Skeletal muscle tissue (tissue), 4 donors: ENCODE results near the gene PPM1D. TPM values are rescaled to one million over a fixed set of nuclear protein-coding genes. Genes with fewer than 3 reads are reported as not detected.

Experiments used
- H3K27ac ChIP-seq: one replicate; pipeline ENCODE4 v1.7.0; 2013; ENCODE audit warnings: mild to moderate bottlenecking, low read depth, low read length, inconsistent platforms
- H3K27me3 ChIP-seq, 3 donors: one replicate each; pipeline ENCODE4 v1.7.0; 2013; ENCODE audit warnings: low read length in 3 of 3; ENCODE audit not compliant: control insufficient read depth in 3 of 3, insufficient read depth in 3 of 3
- H3K36me3 ChIP-seq, 3 donors: one replicate each; pipeline ENCODE4 v1.7.0; 2013; ENCODE audit warnings: low read length in 3 of 3; ENCODE audit not compliant: control insufficient read depth in 3 of 3, insufficient read depth in 3 of 3
- H3K4me1 ChIP-seq, 3 donors: one replicate each; pipeline ENCODE4 v1.7.0; 2013; ENCODE audit warnings: low read length in 3 of 3, mild to moderate bottlenecking in 3 of 3; ENCODE audit not compliant: control insufficient read depth in 3 of 3, insufficient read depth in 3 of 3
- H3K4me3 ChIP-seq, 3 donors: one replicate each; pipeline ENCODE4 v1.7.0; 2013; ENCODE audit warnings: low read length in 3 of 3
- H3K9ac ChIP-seq, 3 donors: one replicate each; pipeline ENCODE4 v1.7.0; 2013; ENCODE audit warnings: low read length in 3 of 3, mild to moderate bottlenecking in 3 of 3, moderate library complexity in 2 of 3, low read depth in 1 of 3
- H3K9me3 ChIP-seq, 3 donors: one replicate each; pipeline ENCODE4 v1.7.0; 2013; ENCODE audit warnings: low read length in 3 of 3; ENCODE audit not compliant: control insufficient read depth in 3 of 3
- total RNA-seq: library from RNA; depleted of rRNA; stranded (reverse); fragments of >200 nt; gene quantifications from one replicate; pipeline ENCODE4 v1.2.3, GENCODE V29; 2014
- donor health status: Osteomylitis.

PPM1D gene
- total RNA-seq, 1 donor from 2014 or later, result 7.3 TPM

DNA sequence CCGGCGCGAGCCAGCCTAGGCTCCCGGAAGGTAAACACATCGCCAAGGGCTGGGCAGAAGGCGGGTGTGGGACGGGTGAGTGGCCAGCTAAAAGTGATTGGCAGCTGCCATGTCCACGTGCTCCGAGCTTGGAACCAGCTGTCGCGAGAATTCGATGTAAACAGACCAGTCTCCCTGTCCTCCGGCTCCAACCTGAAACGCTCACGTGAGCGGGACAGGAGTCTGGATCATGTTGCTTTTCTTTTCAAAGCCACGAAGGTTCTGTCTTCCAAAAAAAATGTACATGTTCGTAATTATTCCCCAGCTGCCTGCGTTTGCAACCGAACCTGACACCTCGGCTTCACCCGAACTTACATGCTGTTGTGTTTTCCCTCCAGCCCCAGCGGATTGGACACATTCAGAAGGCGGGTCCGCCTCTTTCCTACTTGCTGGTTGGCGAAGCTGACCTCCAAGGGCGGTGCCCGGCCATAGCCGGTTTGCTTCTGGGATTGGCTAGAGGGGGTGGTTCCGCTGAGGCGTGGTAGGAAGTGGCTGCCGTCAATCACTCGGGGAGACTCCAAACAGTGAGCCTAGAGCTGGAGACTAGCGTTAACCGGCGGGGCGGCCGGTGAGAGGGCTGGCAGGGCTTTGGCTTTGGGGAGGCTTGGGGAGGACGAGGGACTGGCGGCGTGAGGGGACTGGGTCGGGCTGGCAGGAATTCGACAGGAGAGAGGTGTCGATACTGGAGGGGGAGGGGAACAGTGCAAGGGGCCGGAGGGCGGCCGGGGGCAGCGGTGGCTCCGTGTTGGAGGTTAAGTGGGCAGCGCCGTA is 77.5 kb downstream of the PPM1D start, which contains the start of gene BCAS3:
TSS of gene BCAS3 (plus strand) at position 544 of the 810 bp plus-strand sequence.
- Histone ChIP-seq H3K36me3 (peaks cover 0 to 5% (median under 1%) of the 10 kb centered on the region in 3 donors), H3K9ac (peak within 1 kb of the TSS; percentile 87 to 96 (median 94)), H3K4me3 (peak within 1 kb of the TSS; percentile 94 to 99 (median 95))

DNA sequence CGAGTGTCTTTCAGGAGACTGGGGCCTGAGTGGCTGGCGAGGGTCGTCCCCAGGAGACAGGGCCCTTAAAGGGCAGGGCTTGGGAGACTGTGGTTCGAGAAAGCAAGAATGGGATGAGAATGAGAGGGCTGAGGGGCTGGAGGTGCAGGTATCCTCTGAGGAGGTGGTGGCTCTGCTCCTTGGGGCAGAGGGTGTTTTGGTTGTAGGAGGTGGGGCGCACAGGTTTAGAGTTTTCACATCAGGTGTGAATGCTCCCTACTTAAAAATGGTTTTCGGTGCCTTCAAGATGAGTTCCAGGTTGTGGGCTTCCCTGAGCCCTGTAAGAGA is 78.1 kb downstream of the PPM1D start:
- H3K36me3 ChIP-seq, result peaks cover 2 to 6% (median 5%) of the 10 kb centered on the region in 3 donors
- H3K4me3 ChIP-seq, result peak overlapping the region; percentile 94 to 99 (median 95)
- H3K9me3 ChIP-seq, result peaks cover 0 to 5% (median 2%) of the 10 kb centered on the region in 3 donors
- peak overlapping the region; percentile 87 to 96 (median 94) for H3K9ac ChIP-seq
- H3K27me3 ChIP-seq, result no peaks in the 10 kb centered on the region
- H3K4me1 ChIP-seq, result peaks cover 9 to 13% (median 10%) of the 10 kb centered on the region in 3 donors
- peak overlapping the region; percentile 82 for H3K27ac ChIP-seq

More for the DNA sequence above, 77.5 kb downstream of the PPM1D start, which contains the start of gene BCAS3:
- Histone ChIP-seq H3K27ac (peak within 1 kb of the TSS; percentile 82), H3K27me3 (no peaks in the 10 kb centered on the region), H3K9me3 (peaks cover 0 to 5% (median 2%) of the 10 kb centered on the region in 3 donors), H3K4me1 (peaks cover 9 to 13% (median 10%) of the 10 kb centered on the region in 3 donors)

DNA sequence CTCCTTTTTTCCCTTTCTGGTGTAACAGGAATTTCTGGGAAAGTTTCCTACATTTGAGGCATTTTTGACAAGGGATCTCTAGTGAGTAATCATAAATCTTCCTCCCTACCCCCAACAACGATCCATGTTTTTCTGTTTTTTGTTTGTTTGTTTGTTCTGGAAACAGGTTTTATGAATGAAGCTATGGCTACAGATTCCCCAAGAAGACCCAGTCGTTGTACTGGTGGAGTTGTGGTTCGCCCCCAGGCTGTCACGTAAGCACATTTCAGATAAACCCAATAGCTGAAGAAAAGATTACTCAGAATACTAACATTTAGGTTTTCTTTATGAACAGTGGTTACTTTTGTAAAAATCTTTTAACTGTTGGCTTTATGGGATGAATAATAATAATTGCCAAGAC is 79.3 kb downstream of the PPM1D start:
- Histone ChIP-seq H3K27ac (no peak overlapping the region), H3K36me3 (peaks cover 2 to 13% (median 9%) of the 10 kb centered on the region in 3 donors), H3K4me1 (peaks cover 9 to 13% (median 10%) of the 10 kb centered on the region in 3 donors), H3K4me3 (no peak overlapping the region), H3K9me3 (peaks cover 0 to 5% (median 2%) of the 10 kb centered on the region in 3 donors), H3K27me3 (no peaks in the 10 kb centered on the region), H3K9ac (no peak overlapping the region)

DNA sequence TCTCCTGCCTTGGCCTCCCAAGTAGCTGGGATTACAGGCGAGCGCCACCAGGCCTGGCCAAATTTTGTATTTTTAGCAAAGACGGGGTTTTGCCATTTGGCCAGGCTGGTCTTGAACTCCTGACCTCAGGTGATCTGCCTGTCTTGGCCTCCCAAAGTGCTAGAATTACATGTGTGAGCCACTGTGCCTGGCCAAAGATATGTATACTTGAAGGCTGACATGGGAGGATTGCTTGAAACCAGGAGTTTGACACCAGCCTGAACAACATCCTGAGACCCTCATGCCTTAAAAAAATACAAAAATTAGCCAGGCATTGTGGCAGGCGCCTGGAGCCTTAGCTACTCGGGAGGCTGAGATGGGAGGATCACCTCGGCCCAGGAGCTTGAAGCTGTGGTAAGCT is 80.8 kb downstream of the PPM1D start:
- H3K9me3 ChIP-seq, result no peaks in the 10 kb centered on the region
- no peaks in the 10 kb centered on the region for H3K27me3 ChIP-seq
- peaks cover 9 to 13% (median 10%) of the 10 kb centered on the region in 3 donors for H3K4me1 ChIP-seq
- H3K4me3 ChIP-seq, result no peak overlapping the region
- H3K27ac ChIP-seq, result no peak overlapping the region
- no peak overlapping the region for H3K9ac ChIP-seq
- peaks cover 6 to 22% (median 18%) of the 10 kb centered on the region in 3 donors for H3K36me3 ChIP-seq

DNA sequence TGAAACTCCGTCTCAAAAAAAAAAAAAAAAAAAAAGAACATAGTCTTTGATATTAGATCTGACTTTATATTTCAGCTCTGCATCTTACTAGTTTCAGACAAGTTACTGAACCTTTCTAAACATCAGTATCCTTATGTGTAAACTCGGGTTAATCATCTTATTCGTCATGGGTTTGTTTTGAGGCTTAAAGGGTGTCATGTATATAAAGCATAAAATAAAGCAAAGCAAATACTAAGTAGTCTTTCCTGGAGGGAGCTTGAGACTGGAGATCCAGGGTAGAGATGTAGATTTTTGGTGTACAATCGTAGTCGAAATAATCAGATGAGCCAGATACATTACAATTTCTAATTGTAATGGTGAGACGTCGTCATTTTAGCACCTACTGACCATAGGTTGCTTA is 85.4 kb downstream of the PPM1D start:
- Histone ChIP-seq H3K36me3 (peaks cover 12 to 38% (median 34%) of the 10 kb centered on the region in 3 donors), H3K4me1 (no peaks in the 10 kb centered on the region), H3K9ac (no peak overlapping the region), H3K27me3 (no peaks in the 10 kb centered on the region), H3K4me3 (no peak overlapping the region), H3K9me3 (no peaks in the 10 kb centered on the region), H3K27ac (no peak overlapping the region)

DNA sequence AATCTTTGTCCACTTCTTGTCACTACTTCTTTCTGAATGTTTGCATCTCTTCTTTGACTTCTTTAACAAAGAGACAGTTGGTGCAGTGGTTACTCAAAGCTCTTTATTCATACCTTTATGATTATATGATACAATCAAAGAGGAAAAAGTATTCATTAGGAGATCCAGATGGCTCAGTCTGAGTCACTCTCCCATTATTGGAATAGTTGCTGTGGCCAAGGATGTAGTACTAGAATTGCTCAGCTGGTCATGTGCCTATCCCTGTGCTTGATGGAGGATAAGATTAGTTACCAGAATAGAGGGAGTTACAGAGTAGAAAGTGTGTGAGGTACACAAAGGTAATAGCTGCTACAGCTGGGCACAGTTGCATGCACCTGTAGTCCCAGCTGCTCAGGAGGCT is 96.0 kb downstream of the PPM1D start:
- H3K27me3 ChIP-seq, result no peaks in the 10 kb centered on the region
- no peak overlapping the region for H3K27ac ChIP-seq
- peaks cover 0 to 19% (median 4%) of the 10 kb centered on the region in 3 donors for H3K36me3 ChIP-seq
- no peaks in the 10 kb centered on the region for H3K4me1 ChIP-seq
- H3K4me3 ChIP-seq, result no peak overlapping the region
- H3K9ac ChIP-seq, result no peak overlapping the region
- no peaks in the 10 kb centered on the region for H3K9me3 ChIP-seq

DNA sequence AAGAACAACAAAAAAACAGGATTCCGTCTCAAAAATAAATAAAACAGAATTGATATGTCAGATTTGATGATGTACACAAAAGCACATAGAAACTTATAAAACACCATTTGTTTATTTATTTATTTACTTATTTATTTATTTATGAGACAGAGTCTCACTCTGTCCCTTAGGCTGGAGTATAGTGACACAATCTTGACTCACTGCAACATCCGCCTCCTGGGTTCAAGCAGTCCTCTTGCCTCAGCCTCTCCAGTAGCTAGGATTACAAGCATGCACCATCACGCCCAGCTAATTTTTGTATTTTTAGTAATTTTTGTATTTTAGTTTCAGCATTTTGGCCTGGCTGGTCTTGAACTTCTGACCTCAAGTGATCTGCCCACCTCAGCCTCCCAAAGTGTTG is 99.1 kb downstream of the PPM1D start:
- no peak overlapping the region for H3K4me3 ChIP-seq
- H3K9ac ChIP-seq, result no peak overlapping the region
- no peak overlapping the region for H3K27ac ChIP-seq
- H3K4me1 ChIP-seq, result no peaks in the 10 kb centered on the region
- no peaks in the 10 kb centered on the region for H3K9me3 ChIP-seq
- H3K27me3 ChIP-seq, result no peaks in the 10 kb centered on the region
- H3K36me3 ChIP-seq, result peaks cover 0 to 12% (median 0%) of the 10 kb centered on the region in 3 donors

DNA sequence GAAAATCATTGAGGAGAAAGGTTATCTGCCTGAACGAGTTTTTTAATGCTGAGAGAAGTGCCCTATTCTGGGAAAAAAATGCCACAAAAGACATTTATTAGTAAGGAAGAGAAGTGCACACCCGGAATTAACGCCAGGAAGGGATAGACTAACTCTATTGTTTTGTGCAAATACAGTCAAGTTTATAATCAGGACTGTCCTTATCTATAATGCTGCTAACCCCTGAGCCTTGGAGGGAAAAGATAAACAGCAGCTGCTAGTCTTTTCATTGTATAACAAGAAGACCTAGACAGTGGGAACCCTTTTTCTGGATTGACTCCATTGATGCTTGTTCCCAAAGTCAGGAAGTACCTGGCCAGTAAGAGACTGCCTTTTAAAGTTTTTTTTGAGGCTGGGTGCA is 104.2 kb downstream of the PPM1D start:
- Histone ChIP-seq H3K4me3 (no peak overlapping the region), H3K27ac (no peak overlapping the region), H3K9ac (no peak overlapping the region), H3K9me3 (no peaks in the 10 kb centered on the region), H3K27me3 (no peaks in the 10 kb centered on the region), H3K36me3 (peaks cover 2 to 6% (median 6%) of the 10 kb centered on the region in 3 donors), H3K4me1 (no peaks in the 10 kb centered on the region)

DNA sequence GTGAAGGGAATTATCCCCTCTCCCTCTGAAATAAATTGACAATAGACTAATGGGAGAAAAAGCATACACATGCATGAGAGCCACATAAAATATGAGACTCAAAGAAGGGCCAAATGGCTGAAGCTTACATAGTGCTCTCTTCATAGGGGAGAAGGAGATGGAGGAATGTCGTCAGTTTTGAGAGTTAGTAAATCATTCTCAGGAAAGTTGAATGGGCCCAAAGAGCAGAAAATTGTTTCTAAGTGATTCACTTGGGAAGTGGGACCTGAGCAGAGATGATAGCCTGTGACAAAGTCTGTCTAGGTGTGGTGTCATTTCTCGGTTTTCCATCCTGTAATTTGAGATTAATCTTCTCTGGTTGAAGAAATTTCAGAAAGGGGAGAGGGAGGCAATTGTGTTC is 112.7 kb downstream of the PPM1D start:
- Histone ChIP-seq H3K27ac (no peak overlapping the region), H3K27me3 (no peaks in the 10 kb centered on the region), H3K9me3 (no peaks in the 10 kb centered on the region), H3K4me3 (no peak overlapping the region), H3K4me1 (no peaks in the 10 kb centered on the region), H3K9ac (no peak overlapping the region), H3K36me3 (peaks cover 2 to 16% (median 7%) of the 10 kb centered on the region in 3 donors)

DNA sequence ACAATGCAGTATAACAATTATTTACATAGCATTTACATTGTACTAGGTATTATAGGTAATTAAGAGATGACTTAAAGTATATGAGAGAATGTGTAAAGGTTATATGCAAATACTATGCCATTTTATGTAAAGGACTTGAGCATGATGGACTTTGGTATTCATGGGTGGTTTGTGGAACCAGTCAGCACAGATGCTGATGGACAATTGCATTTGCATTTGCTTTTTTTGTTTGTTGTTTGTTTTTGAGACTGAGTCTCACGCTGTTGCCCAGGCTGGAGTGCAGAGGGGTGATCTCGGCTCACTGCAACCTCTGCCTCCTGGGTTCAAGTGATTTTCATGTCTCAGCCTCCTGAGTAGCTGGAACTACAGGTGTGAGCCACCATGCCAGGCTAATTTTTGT is 113.6 kb downstream of the PPM1D start:
- Histone ChIP-seq H3K9ac (no peak overlapping the region), H3K27me3 (no peaks in the 10 kb centered on the region), H3K27ac (no peak overlapping the region), H3K4me3 (no peak overlapping the region), H3K9me3 (no peaks in the 10 kb centered on the region), H3K36me3 (peaks cover 0 to 16% (median 7%) of the 10 kb centered on the region in 3 donors), H3K4me1 (no peaks in the 10 kb centered on the region)
